ENCODE data around the gene ADD2.

The ADD2 gene

GRCh38 chr2:70692256-70692655 lies 75.7 kb downstream of the ADD2 start:
- Mint-ChIP-seq H3K4me1 (ENCODE audit: low read depth) (no peaks in the 10 kb centered on the region), H3K36me3 (no peaks in the 10 kb centered on the region), H3K27me3 (no peaks in the 10 kb centered on the region), H3K9me3 (ENCODE audit: low read depth) (no peaks in the 10 kb centered on the region), H3K4me3 (no peak overlapping the region), H3K27ac (no peak overlapping the region)

GRCh38 chr2:70691497-70692140 lies 76.4 kb downstream of the ADD2 start:
- H3K36me3 Mint-ChIP-seq, result no peaks in the 10 kb centered on the region
- no peaks in the 10 kb centered on the region for H3K27me3 Mint-ChIP-seq
- no peak overlapping the region for H3K27ac Mint-ChIP-seq
- no peaks in the 10 kb centered on the region for H3K4me1 Mint-ChIP-seq (ENCODE audit: low read depth)
- H3K4me3 Mint-ChIP-seq, result no peak overlapping the region
- H3K9me3 Mint-ChIP-seq (ENCODE audit: low read depth), result no peaks in the 10 kb centered on the region

GRCh38 chr2:70690846-70691245 lies 77.2 kb downstream of the ADD2 start:
- H3K36me3 Mint-ChIP-seq, result no peaks in the 10 kb centered on the region
- no peaks in the 10 kb centered on the region for H3K9me3 Mint-ChIP-seq (ENCODE audit: low read depth)
- no peak overlapping the region for H3K27ac Mint-ChIP-seq
- H3K27me3 Mint-ChIP-seq, result no peaks in the 10 kb centered on the region
- no peak overlapping the region for H3K4me3 Mint-ChIP-seq
- H3K4me1 Mint-ChIP-seq (ENCODE audit: low read depth), result no peaks in the 10 kb centered on the region

- H3K9me3 Mint-ChIP-seq (ENCODE audit: low read depth), result no peaks in the 10 kb centered on the region
These were observed 79.6 kb downstream of the ADD2 start for GRCh38 chr2:70688427-70688826.

GRCh38 chr2:70687461-70687795 lies 80.6 kb downstream of the ADD2 start:
- no peak overlapping the region for H3K27ac Mint-ChIP-seq

More at GRCh38 chr2:70688427-70688826, 79.6 kb downstream of the ADD2 start:
- Mint-ChIP-seq H3K36me3 (peaks cover 3% of the 10 kb centered on the region), H3K4me1 (ENCODE audit: low read depth) (no peaks in the 10 kb centered on the region), H3K27me3 (no peaks in the 10 kb centered on the region), H3K27ac (no peak overlapping the region), H3K4me3 (no peak overlapping the region)

GRCh38 chr2:70686577-70687460 lies 81.2 kb downstream of the ADD2 start:
- no peak overlapping the region for H3K27ac Mint-ChIP-seq
- H3K4me3 Mint-ChIP-seq, result no peak overlapping the region
- H3K9me3 Mint-ChIP-seq (ENCODE audit: low read depth), result no peaks in the 10 kb centered on the region
- no peaks in the 10 kb centered on the region for H3K4me1 Mint-ChIP-seq (ENCODE audit: low read depth)
- peaks cover 3% of the 10 kb centered on the region for H3K36me3 Mint-ChIP-seq
- H3K27me3 Mint-ChIP-seq, result no peaks in the 10 kb centered on the region

More at GRCh38 chr2:70687461-70687795, 80.6 kb downstream of the ADD2 start:
- no peaks in the 10 kb centered on the region for H3K27me3 Mint-ChIP-seq
- no peaks in the 10 kb centered on the region for H3K9me3 Mint-ChIP-seq (ENCODE audit: low read depth)
- peaks cover 3% of the 10 kb centered on the region for H3K36me3 Mint-ChIP-seq
- H3K4me1 Mint-ChIP-seq (ENCODE audit: low read depth), result no peaks in the 10 kb centered on the region
- no peak overlapping the region for H3K4me3 Mint-ChIP-seq

- no peak overlapping the region for H3K4me3 Mint-ChIP-seq
- H3K4me1 Mint-ChIP-seq (ENCODE audit: low read depth), result no peaks in the 10 kb centered on the region
- H3K27ac Mint-ChIP-seq, result no peak overlapping the region
- H3K27me3 Mint-ChIP-seq, result no peaks in the 10 kb centered on the region
- H3K36me3 Mint-ChIP-seq, result peaks cover 3% of the 10 kb centered on the region
- H3K9me3 Mint-ChIP-seq (ENCODE audit: low read depth), result no peaks in the 10 kb centered on the region
These were observed 82.2 kb downstream of the ADD2 start for GRCh38 chr2:70685771-70686171.

GRCh38 chr2:70684846-70685622 lies 83.0 kb downstream of the ADD2 start:
- Mint-ChIP-seq H3K27ac (no peak overlapping the region), H3K36me3 (peaks cover 3% of the 10 kb centered on the region), H3K27me3 (no peaks in the 10 kb centered on the region), H3K9me3 (ENCODE audit: low read depth) (no peaks in the 10 kb centered on the region), H3K4me1 (ENCODE audit: low read depth) (no peaks in the 10 kb centered on the region), H3K4me3 (no peak overlapping the region)

- H3K4me3 Mint-ChIP-seq, result no peak overlapping the region
- H3K9me3 Mint-ChIP-seq (ENCODE audit: low read depth), result no peaks in the 10 kb centered on the region
- H3K4me1 Mint-ChIP-seq (ENCODE audit: low read depth), result no peaks in the 10 kb centered on the region
- no peak overlapping the region for H3K27ac Mint-ChIP-seq
- H3K27me3 Mint-ChIP-seq, result no peaks in the 10 kb centered on the region
- H3K36me3 Mint-ChIP-seq, result peaks cover 3% of the 10 kb centered on the region
These were observed 84.5 kb downstream of the ADD2 start for GRCh38 chr2:70683455-70683854.

GRCh38 chr2:70680735-70681134 lies 87.3 kb downstream of the ADD2 start:
- no peak overlapping the region for H3K4me3 Mint-ChIP-seq
- no peak overlapping the region for H3K27ac Mint-ChIP-seq
- H3K36me3 Mint-ChIP-seq, result peaks cover 3% of the 10 kb centered on the region
- no peaks in the 10 kb centered on the region for H3K9me3 Mint-ChIP-seq (ENCODE audit: low read depth)
- H3K27me3 Mint-ChIP-seq, result no peaks in the 10 kb centered on the region
- H3K4me1 Mint-ChIP-seq (ENCODE audit: low read depth), result no peaks in the 10 kb centered on the region

- Mint-ChIP-seq H3K4me1 (ENCODE audit: low read depth) (no peaks in the 10 kb centered on the region), H3K36me3 (peaks cover 1% of the 10 kb centered on the region), H3K27ac (no peak overlapping the region), H3K4me3 (no peak overlapping the region), H3K27me3 (no peaks in the 10 kb centered on the region), H3K9me3 (ENCODE audit: low read depth) (no peaks in the 10 kb centered on the region)
These were observed 88.7 kb downstream of the ADD2 start for GRCh38 chr2:70679259-70679658.

GRCh38 chr2:70678576-70679143 lies 89.3 kb downstream of the ADD2 start:
- peaks cover 2% of the 10 kb centered on the region for H3K36me3 Mint-ChIP-seq
- no peak overlapping the region for H3K4me3 Mint-ChIP-seq
- H3K4me1 Mint-ChIP-seq (ENCODE audit: low read depth), result no peaks in the 10 kb centered on the region
- H3K27ac Mint-ChIP-seq, result no peak overlapping the region
- H3K9me3 Mint-ChIP-seq (ENCODE audit: low read depth), result no peaks in the 10 kb centered on the region
- no peaks in the 10 kb centered on the region for H3K27me3 Mint-ChIP-seq

- H3K4me1 Mint-ChIP-seq (ENCODE audit: low read depth), result no peaks in the 10 kb centered on the region
- no peak overlapping the region for H3K4me3 Mint-ChIP-seq
- H3K27me3 Mint-ChIP-seq, result no peaks in the 10 kb centered on the region
- peaks cover 2% of the 10 kb centered on the region for H3K36me3 Mint-ChIP-seq
- H3K9me3 Mint-ChIP-seq (ENCODE audit: low read depth), result no peaks in the 10 kb centered on the region
- H3K27ac Mint-ChIP-seq, result no peak overlapping the region
These were observed 91.5 kb downstream of the ADD2 start for GRCh38 chr2:70676301-70677035.

GRCh38 chr2:70675862-70676261 lies 92.1 kb downstream of the ADD2 start:
- H3K9me3 Mint-ChIP-seq (ENCODE audit: low read depth), result no peaks in the 10 kb centered on the region
- H3K27ac Mint-ChIP-seq, result no peak overlapping the region
- H3K4me1 Mint-ChIP-seq (ENCODE audit: low read depth), result no peaks in the 10 kb centered on the region
- no peaks in the 10 kb centered on the region for H3K27me3 Mint-ChIP-seq
- H3K4me3 Mint-ChIP-seq, result no peak overlapping the region
- H3K36me3 Mint-ChIP-seq, result peaks cover 2% of the 10 kb centered on the region

All from activated naive CD8-positive, alpha-beta T cell (primary cell).